ENCODE results near the gene SLC44A5. TPM values are rescaled to one million over a fixed set of nuclear protein-coding genes. Genes with fewer than 3 reads are reported as not detected.

The SLC44A5 gene
- polyA plus RNA-seq, 1 experiment = 0.19 TPM

DNA sequence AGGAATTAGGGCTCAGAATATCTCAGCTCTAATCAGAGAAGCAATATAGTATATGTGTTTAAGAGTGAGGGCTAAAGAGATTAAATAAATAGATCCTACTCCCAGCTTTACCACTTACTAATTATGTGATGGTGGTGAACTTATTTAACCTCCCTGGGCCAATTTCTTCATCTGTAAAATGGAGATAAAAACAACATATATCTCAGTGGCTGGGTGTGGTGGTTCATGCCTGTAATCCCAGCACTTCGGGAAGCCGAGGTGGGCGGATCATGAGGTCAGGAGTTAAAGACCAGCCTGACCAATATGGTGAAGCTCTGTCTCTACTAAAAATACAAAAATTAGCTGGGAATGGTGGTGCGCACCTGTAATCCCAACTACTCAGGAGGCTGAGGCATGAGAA is 135.2 kb downstream of the SLC44A5 start:
- POLR2A ChIA-PET = no interaction called here
- DNase-seq (ENCODE audit: low read depth, low spot score) = no peak
- TF ChIP-seq, protein P1, sequence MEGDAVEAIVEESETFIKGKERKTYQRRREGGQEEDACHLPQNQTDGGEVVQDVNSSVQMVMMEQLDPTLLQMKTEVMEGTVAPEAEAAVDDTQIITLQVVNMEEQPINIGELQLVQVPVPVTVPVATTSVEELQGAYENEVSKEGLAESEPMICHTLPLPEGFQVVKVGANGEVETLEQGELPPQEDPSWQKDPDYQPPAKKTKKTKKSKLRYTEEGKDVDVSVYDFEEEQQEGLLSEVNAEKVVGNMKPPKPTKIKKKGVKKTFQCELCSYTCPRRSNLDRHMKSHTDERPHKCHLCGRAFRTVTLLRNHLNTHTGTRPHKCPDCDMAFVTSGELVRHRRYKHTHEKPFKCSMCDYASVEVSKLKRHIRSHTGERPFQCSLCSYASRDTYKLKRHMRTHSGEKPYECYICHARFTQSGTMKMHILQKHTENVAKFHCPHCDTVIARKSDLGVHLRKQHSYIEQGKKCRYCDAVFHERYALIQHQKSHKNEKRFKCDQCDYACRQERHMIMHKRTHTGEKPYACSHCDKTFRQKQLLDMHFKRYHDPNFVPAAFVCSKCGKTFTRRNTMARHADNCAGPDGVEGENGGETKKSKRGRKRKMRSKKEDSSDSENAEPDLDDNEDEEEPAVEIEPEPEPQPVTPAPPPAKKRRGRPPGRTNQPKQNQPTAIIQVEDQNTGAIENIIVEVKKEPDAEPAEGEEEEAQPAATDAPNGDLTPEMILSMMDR (IDR thresholded peaks at IDR 0.05; ENCODE audit: low read depth, low read length) = no peak
- Histone ChIP-seq H3K27me3 (ENCODE audit: control insufficient read depth, insufficient read depth, low read length) (no peaks in the 10 kb centered on the region), H3K4me3 (ENCODE audit: low read depth, low read length) (no peak overlapping the region), H3K9me3 (ENCODE audit: control insufficient read depth, insufficient read depth, low read length) (no peaks in the 10 kb centered on the region), H3K27ac (ENCODE audit: low read depth, low read length) (no peak overlapping the region)
- CTCF ChIA-PET = no interaction called here

- POLR2A ChIA-PET = no interaction called here
- CTCF ChIA-PET = no interaction called here
- Histone ChIP-seq H3K9me3 (ENCODE audit: control insufficient read depth, insufficient read depth, low read length) (no peaks in the 10 kb centered on the region), H3K27me3 (ENCODE audit: control insufficient read depth, insufficient read depth, low read length) (no peaks in the 10 kb centered on the region), H3K4me3 (ENCODE audit: low read depth, low read length) (no peak overlapping the region), H3K27ac (ENCODE audit: low read depth, low read length) (no peak overlapping the region)
- TF ChIP-seq, protein P1 (IDR thresholded peaks at IDR 0.05; ENCODE audit: low read depth, low read length) = no peak
- DNase-seq (ENCODE audit: low read depth, low spot score) = no peak
Measured at GRCh38 chr1:75472971-75473603, 137.8 kb downstream of the SLC44A5 start.

DNA sequence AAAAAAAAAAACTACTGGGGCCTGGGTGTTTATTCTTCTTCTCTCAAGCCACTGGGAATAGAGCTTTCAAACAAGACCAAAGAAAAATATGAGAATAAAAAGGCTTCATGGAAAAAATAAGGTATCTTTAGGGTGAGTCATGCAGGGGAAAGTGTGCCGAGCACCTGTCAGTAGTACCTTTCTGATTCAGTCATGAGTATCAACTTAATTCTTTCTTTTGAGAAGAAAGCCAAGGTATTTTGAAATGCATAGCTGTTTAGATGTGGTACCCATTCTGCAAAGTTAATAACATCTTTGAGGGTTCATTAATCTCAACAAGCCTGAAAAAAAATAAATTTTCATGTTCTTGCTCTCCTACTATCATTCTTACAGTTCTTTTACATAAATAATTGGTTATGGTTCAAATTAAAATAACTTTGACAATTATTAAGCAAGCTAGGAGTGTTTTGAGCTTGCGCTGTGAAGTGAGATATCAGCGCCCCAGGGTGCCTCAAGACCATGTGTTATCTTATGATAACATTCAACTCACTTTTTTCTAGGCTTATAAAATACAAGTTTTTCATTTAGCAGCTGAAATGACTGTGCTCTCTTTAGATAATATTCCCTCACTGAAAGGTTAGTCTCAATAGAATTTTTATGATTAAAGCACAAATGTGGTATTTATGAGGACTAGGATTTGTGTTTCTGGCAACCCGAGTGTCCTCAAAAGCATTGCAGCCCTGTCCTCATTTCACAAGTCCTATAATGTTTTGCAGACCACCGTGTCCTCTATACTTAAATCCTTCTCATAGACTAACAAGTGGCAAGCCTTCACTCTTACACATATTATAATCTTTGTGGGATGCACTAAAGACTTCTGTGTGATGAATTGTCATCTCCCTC is 138.6 kb downstream of the SLC44A5 start:
- ChIA-PET CTCF (no interaction called here), POLR2A (no interaction called here)
- Histone ChIP-seq H3K9me3 (ENCODE audit: control insufficient read depth, insufficient read depth, low read length) (no peaks in the 10 kb centered on the region), H3K27ac (ENCODE audit: low read depth, low read length) (no peak overlapping the region), H3K4me3 (ENCODE audit: low read depth, low read length) (no peak overlapping the region), H3K27me3 (ENCODE audit: control insufficient read depth, insufficient read depth, low read length) (no peaks in the 10 kb centered on the region)
- DNase-seq (ENCODE audit: low read depth, low spot score) = no peak
- TF ChIP-seq, protein P1 (IDR thresholded peaks at IDR 0.05; ENCODE audit: low read depth, low read length) = no peak

GRCh38 chr1:75471252-75471651 is 139.7 kb downstream of the SLC44A5 start:
- CTCF ChIA-PET = no interaction called here
- no peak overlapping the region for H3K4me3 ChIP-seq (ENCODE audit: low read depth, low read length)
- POLR2A ChIA-PET = no interaction called here
- DNase-seq (ENCODE audit: low read depth, low spot score) = no peak
- no peaks in the 10 kb centered on the region for H3K9me3 ChIP-seq (ENCODE audit: control insufficient read depth, insufficient read depth, low read length)
- TF ChIP-seq, protein P1 (IDR thresholded peaks at IDR 0.05; ENCODE audit: low read depth, low read length) = no peak
- H3K27me3 ChIP-seq (ENCODE audit: control insufficient read depth, insufficient read depth, low read length) = no peaks in the 10 kb centered on the region
- H3K27ac ChIP-seq (ENCODE audit: low read depth, low read length) = no peak overlapping the region

GRCh38 chr1:75470448-75470847 is 140.5 kb downstream of the SLC44A5 start:
- Histone ChIP-seq H3K27me3 (ENCODE audit: control insufficient read depth, insufficient read depth, low read length) (no peaks in the 10 kb centered on the region), H3K4me3 (ENCODE audit: low read depth, low read length) (no peak overlapping the region), H3K9me3 (ENCODE audit: control insufficient read depth, insufficient read depth, low read length) (no peaks in the 10 kb centered on the region), H3K27ac (ENCODE audit: low read depth, low read length) (no peak overlapping the region)
- DNase-seq (ENCODE audit: low read depth, low spot score) = no peak
- ChIA-PET POLR2A (no interaction called here), CTCF (no interaction called here)
- TF ChIP-seq, protein P1 (IDR thresholded peaks at IDR 0.05; ENCODE audit: low read depth, low read length) = no peak

Data from AG04450 (cell line).